ENCODE measurements around the gene MATN1.

GRCh38 chr1:30728832-30729638 is 5.7 kb upstream of the MATN1 start:
- TF ChIP-seq CTCF (IDR thresholded peaks at IDR 0.05; ENCODE audit: low read length) (no peak), EZH2 (IDR thresholded peaks at IDR 0.05; ENCODE audit: borderline replicate concordance, low read length) (no peak)
